NCI-H2107 (cell line): ENCODE results near the gene GALNT17.
"Not testable (repeated sequence)": the region's sequence is repeated elsewhere in the genome, so short reads cannot be mapped to it uniquely, and the experiment has no call there.

Source experiments
- DNase-seq: peaks from one replicate; lab custom pipeline; 2025; lab: John Stamatoyannopoulos, UW

Gene GALNT17

DNA sequence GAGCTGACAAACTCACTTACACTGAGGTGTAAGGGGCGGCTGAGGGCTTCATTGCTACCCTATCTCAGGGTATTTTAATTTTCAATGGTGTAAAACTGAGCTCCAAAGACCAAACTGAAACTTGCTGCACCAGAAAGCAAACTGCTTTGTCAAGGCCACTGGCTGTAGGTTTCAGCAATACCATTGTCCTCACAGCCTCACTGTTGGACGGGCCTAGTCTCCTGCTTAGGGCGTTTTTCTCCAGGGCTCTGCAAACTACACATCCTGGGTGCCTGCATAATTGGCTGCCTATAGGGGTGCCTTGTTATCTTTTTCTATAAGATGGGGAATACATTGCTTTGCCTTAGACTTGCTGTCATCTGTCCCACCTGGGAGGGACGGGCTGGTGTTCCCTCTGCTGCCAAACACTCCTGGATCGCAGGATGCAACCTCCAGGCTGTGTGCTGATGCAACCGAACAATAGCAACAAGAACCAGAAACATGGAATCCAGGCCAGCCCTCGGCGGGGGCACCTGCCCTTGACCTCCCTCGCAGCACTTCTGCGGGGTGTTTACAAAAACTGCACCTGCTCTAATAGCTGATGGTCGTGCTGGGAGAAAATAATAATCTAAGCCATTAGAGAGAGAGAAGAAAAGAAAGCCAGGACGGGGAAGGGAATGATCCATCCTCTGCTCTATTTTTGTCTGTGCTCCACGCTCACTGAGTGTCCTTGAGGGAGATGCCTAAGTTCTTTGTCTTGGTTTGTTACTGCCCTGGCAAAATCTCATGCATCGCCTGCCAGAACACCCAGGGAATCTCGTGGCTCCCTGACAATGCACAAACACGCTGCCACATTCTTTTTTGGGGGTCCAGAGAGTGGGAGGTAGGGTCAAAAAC lies 104.5 kb downstream of the GALNT17 start:
- no peak for DNase-seq

DNA sequence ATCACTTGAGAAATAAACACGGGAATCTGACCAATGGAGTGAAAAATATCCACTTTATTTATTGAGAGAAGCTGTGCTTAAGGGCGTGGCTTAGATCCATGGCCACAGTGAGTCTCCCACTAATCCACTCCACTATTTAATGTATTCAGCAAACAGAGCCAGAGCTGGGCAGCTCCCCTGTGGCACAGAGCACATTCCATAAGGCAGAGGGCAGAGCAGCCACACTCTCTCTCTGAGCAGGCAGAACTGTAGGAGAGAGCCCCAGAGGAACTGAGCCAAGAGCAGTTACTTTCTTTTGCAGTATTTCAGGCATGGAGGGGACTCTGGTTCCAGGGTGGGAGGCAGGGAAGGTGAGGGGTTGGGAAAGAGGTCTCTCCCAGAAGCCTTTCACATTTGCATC lies 106.0 kb downstream of the GALNT17 start:
- DNase-seq = no peak

DNA sequence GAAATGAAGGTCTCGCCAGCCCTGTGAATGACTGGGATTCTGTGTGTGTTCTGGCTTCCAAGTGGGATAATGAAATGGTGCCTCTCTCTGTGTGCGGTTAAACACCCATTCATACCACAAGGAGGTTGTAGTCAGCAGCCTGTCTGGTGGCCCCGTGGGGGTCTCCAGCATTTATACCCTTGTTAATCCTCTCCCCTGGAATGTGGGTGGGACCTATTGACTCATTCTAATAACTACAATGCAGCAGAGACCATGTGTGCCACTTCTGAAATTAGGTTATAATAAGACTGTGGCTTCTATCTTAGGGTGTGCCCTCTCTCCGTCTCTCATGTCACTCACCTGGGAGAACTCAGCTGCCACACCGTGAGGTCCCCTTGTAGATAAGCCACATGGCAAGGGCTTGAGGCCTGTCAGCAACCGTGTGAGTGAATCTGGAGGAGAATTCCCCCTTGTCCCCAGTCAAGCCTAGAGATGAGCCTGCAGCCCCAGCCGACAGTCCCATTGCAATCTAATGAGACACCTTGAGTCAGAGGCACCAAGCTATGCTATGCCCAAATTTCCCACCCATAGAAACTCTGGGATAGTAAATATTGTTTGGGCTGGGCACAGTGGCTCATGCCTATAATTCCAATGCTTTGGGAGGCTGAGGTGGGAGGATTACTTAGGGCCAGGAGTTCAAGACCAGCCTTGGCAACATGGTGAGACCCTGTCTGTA lies 106.8 kb downstream of the GALNT17 start:
- DNase-seq = no peak

DNA sequence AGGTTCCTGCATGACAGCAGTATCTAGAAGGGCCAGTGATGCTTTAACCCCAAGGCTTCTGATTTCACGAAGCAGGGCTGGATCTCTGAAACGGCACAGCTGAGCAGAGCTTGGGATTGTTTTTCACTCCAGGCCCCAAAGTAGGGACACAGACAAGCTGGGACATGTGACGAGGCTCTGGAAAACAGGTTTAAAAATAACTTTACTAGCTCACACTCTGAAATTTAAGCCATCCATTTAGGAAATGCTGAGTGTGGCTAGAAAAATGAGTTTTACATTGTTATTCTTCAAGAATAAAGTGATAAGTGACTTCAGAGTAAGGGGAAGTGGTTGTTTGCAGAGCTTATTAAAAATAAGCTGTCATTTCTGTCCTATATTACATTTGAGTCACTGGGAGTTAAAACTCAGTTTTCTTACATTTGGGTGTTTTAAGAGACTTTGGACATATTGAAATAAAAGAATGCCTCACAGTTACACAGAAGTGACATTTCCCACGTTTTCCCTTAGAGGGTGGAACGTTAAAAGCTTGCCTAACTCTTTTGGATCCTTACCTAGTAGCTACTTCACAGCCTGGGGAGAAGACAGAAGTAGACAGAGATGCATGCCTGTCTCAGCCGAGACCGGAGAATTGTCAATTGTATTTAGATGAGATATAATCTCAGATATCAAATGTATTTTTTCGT lies 107.8 kb downstream of the GALNT17 start:
- DNase-seq = no peak

DNA sequence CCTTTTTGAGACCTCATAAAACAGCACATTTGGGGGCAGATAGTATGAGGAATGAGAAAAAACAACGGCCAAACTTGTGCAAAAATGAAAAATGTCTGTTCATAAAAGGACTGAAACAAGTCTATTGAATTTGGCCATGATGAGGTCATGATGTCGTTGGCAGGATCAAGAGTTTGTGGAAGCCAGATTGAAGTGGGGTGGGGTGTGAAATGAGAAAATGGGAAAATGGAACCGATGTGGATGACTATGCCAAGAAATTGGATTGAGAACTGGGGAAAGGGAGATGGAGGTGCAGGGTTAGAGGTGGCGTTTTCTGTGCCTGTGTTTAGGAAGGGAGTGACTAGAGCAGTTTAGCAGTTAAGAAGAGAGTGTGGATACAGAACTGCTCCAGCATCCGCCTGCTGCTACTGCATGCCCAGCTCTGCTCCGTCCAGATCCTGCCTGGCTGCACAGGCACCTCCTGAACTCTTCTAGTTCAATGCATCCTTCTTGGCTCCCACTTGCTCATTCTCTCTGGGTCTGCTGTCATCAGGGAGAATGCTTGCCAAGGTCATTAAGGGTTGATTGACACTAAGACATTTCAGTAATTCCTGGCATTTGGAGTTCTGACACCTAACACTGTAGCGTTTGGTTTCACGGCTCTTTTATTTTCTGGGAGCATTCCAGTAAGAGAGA lies 111.9 kb downstream of the GALNT17 start:
- DNase-seq = no peak

DNA sequence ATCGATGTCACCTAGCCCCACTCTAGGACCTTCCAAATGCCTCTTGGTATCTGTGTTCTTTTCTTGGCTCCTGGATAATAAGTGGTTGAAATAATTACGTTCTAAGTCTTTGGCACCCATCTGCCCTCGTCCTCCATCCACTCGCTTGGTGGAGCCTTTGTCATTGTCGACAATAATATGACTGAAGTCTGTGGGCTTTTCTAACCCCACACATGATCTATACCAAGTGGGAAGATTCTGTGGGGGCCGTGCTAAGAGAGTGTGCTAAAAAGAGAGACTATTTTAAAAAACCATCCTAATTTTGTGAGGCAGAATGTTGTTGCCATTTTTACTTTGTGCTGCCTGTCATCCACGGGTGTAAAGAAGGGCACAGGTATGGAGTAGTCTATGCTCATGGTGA lies 113.1 kb downstream of the GALNT17 start:
- no peak for DNase-seq

DNA sequence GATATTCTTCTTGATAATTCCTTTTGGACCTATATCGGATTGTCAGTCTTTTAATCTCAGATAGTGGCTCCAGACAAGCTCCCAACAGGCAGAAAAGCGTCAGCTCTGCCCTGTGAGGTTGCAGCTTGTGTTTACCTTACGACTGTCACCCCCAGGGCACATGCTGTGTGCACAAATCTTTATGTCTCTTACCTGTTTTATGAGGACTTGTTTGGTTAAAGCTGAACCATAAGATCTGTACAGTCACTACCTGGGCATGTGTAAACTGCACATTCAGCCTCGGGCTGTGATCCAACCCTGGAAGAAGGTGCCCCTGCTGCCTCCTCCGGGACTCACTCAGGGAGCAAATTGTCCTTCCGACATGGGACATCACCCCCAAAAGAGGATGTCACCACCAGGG lies 119.8 kb downstream of the GALNT17 start:
- DNase-seq = no peak

DNA sequence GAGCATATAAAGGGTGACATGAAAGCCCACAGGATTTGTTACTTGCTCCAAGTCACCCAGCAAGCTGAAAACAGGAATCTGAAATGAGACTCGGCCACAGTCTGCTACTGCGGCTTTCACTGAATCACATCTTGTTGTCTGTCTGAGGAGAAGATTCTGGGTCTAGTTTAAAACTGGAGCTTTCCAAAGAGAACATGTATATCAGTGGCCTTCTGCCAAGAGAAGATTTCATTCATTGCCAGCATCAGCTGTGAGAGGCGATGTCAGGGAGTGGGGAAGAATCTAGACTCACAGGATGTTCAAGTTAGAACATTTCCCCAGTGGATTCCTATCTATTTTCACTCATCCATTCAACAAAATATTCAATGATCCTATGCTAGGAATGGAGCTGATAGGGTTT lies 122.8 kb downstream of the GALNT17 start:
- no peak for DNase-seq

DNA sequence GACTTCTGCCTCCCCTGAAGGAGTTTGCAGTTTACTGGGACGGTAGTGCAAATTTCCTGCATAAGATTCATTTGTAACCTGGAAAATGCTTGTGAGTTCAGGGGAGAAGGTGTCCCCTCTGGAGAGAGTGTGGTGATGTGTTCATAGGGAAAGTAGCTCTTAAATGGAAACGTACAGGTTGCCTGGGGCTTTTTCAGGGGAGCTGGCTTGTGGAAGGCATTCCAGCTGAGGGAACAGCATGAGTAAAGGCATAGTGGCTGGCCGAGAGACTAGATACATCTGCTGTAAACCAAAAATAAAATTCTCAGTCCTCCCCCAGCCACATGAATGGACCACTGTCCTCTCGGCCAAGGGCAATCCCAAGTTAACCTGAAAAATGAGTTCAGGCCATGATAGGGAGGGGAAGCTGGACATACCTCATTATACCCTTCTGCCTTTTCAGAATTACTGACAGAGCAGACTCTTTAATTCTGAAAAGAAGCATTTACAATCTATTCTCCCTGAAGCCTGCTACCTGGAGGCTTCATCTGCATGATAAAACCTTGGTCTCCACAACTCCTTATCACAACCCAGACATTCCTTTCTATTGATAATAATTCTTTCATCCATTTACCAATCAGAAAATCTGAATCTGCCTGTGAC lies 123.7 kb downstream of the GALNT17 start:
- no peak for DNase-seq

DNA sequence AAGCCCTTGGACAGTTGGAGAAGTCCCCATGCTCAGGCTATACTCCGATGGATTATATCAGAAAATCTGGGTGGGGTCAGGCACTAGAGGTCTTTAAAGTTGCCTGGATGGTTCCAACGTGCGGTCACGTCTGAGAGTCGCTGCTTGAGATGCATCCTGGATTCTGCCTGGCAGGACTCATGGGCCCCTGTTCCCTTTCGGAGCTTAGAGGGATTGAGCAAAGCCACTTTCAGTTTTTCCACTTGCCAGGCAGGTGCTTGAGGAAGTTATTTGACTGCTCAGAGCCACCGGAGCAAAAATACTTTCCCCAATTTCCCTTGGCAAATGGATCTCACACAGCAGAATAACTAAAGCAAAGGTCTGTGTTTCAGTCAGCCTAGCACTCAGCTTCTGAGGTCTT lies 129.1 kb downstream of the GALNT17 start:
- no peak for DNase-seq

DNA sequence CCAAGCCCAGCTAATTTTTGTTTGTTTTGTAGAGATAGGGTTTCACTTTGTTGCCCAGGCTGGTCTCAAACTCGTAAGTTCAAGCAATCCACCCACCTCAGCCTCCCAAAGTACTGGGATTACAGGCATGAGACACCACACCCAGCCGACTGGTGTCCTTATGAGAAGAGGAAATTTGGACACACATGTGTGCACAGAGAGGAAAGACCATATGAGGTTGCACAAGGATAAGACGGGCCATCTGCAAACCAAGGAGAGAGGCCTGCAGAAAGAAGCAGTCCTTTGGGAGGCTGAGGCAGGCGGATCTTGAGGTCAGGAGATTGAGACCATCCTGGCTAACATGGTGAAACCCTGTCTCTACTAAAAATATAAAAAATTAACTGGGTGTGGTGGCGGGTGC lies 130.9 kb downstream of the GALNT17 start:
- DNase-seq = not testable (repeated sequence)

DNA sequence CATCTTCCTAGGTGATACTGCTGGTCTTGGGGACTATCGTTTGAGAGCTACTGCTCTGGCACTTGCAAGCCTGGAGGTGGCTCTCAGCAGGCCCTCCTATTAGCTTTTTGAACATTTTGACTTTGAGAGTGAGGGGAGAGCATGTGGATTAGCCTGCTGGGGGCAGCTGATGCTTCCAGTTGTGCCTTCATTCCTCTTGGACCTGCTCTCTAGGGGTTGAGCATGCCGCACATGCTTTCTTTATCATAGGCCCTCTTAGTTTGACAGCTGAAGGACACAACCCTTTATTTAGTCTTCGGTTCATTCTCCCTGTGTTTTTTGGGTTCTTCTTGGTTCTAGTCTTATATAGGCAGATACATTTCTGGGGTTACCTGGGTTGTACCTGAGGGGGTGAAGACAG lies 132.1 kb downstream of the GALNT17 start:
- DNase-seq = no peak

DNA sequence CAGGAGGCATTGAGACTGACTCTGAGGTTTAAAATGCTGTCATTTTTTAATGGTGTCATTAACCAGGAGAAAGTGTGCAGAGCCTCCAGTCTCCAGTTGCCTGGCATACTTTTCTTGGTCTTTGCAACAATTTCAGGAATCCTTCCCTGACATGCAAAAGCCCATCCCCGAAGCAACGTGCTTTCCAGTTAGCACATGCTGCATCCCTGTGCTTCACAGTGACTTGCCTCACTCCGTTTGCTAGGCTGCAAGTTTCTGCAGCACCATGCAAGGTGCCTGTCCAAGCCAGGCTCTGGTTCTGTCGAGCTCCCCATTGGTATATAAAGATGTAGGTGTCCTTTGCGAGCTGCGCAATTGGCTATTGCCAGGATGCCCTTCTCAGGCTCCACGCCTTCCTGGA lies 135.0 kb downstream of the GALNT17 start:
- no peak for DNase-seq

DNA sequence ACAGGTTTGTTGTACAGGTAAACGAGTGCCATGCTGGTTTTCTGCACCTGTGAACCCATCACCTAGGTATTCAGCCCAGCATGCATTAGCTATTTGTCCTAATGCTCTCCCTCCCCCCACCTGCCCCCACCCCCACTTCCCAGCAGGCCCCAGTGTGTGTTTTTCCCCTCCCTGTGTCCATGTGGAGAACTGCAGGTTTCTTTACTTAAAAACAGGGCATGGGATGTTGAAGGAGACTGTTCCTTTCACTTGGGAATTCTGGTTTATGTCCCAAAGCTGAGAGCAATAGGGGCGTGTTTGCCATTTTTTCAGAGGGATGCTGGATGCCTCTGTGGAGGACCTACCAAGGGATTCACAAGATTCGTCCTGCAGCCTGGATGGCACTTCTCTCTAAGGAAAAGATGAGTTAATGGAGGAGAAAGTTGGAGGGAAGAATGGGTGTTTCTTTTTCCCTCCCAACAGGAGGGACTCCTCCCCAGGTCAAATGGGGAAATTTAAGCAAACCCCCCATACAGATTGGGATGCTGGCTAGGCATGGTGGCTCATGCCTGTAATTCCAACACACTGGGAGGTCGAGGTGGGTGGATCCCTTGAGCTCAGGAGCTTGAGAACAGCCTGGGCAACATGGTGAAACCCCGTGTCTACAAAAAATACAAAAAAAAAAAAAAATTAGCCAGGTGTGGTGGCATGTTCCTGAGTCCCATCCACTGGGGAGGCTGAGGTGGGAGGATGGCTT lies 136.0 kb downstream of the GALNT17 start:
- DNase-seq = no peak

DNA sequence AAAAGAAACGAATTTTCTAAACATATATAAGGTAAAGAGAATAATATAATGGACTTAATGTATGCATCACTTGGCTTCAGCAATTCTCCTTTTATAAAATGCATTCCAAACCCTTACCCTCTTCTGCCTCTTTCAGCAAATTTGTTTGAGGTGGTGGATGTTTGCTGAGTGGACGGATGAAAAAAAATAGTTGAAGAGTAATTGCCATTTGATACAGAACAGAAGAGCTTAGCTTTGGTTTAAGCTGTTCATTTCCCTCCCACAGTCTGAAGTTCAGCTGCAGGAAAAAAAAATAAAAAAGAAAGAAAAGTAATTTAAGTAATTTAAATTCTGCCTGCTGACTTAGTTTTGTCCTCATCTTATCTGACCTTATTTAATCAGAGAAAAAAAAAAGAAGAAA lies 138.6 kb downstream of the GALNT17 start:
- DNase-seq = no peak

DNA sequence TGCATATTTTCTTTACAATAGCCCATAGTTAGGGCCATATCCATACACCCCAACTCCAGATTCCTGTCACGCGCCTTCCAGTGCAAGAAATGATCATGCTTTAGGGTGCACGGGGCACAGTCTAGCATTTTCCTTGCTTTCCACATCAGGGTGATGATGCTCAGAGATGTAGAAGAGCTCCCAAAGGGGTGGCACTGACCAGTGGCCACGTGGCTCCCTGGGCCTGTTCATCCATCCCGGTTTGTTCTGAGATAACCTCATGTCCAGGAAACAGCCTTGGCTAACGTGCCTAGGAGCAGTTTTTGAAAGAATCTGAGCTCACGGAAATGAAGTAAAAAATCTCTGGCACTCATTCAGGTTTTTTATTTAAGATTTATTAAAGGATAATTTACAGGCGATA lies 139.3 kb downstream of the GALNT17 start:
- no peak for DNase-seq

DNA sequence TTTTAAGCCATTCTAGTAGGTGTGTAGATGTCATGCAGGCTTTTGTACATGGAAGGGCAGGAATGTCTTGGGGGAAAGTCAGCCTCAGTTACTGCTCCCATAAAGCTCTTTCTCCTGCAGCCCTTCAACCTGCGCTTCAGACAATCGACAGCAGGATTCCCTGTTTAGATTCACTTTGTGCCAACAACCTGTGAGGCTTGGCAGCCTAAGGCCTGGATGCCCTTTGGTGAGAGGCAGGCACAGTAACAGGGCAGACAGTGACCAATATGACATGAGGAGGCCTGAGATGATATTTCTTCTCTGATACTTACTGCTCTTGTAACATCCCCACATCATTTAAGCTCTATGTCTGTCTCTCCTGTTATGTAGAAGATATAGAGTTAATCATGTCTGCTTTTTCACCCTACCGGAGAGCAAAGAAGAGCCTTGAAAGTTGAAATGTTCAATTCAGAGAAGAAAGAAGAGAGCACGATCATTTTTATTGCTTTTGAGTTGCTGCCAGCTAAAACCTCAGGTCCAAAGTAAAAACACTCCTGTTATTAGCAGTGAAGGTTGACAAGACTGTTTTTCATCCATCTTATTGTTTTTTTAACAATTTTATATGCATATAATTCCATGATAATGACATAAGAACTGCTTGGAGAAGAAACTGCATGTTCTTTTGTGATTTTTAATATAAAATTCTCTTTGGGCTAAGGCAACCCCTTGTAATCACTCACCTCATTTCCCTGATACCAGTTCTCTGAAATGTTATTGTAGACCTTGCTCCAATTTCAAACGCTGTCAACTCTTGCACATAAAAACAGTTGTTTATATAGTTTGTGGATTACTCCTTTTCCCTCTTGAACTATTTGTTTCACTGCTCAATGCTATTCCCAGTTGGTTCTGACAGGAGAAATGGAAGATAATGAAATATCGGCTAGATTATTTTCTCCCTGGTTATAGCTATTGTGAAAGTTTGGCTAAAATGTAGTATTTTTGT lies 140.9 kb downstream of the GALNT17 start:
- DNase-seq = no peak

DNA sequence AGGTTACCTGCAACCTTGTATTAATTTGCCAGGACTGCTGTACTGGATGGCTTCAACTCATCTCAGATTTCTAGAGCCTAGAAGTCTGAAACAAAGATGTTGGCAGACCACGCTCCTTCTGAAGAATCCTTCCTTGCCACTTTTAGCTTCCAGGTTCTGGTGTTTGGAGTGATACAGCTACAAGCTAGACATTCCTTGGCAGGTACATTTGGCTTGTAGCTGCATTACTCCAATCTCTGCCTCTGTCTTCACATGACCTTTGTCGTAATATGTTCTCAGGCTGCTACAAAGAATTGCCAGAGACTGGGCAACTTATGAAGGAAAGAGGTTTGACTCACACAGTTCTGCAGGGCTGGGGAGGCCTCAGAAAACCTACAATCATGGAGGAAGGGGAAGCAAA lies 146.3 kb downstream of the GALNT17 start:
- DNase-seq = no peak

DNA sequence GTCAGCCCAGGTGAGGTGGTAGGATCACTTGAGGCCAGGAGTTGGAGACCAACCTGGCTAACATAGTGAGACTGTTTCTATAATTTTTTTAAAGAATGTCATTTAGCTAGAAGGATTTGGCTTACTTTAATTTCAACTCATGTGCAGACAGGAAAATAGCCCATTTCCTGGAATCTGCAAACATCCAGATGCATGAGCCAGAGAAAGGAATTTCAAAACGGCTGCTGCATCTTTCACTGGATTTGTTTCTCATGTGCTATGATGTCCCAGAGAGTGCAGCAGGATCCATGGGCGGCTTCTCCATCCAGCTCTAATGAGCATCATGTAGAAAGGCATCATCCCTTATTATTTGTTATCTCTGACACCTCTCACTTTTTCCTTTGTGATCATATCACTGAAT lies 149.3 kb downstream of the GALNT17 start:
- DNase-seq = no peak

DNA sequence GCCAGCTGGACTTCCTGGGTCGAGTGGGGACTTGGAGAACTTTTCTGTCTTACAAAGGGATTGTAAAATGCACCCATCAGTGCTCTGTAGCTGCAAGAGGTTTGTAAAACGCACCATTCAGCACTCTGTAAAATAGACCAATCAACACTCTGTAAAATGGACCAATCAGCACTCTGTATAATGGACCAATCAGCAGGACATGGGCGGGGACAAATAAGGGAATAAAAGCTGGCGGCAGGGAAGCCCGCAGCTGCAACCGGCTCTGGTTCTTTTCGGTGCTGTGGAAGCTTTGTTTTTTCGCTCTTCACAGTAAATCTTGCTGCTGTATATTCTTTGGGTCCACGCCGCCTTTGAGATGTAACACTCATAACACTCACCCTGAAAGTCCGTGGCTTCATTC lies 151.9 kb downstream of the GALNT17 start:
- DNase-seq = no peak
